B cell (primary cell): Measurements from ENCODE around the gene LMO3. TPM values are rescaled to one million over a fixed set of nuclear protein-coding genes. Genes with fewer than 3 reads are reported as not detected.

ENCODE experiments used
- ATAC-seq: fragments of 200-7000 bp; cut with Tn5 transposase; one replicate; pipeline ENCODE4 v1.10.0; 2021; ENCODE audit warnings: low read depth, mild to moderate bottlenecking, moderate number of reproducible peaks, moderate library complexity
- CTCF ChIA-PET: fragments of 350-600 bp; sonication (Branson Sonifier 250); formaldehyde crosslinking; loops from one replicate; lab custom pipeline; 2021; ENCODE audit warnings: antibody characterized with exemption, inconsistent platforms; lab: Charles Lee
- POLR2A ChIA-PET: fragments of 350-600 bp; sonication (Branson Sonifier 250); formaldehyde crosslinking; loops from one replicate; lab custom pipeline; 2021; ENCODE audit warnings: antibody characterized with exemption; lab: Charles Lee
- DNase-seq: peaks from one replicate; pipeline ENCODE4 v3.0.0; 2013
- H2AFZ ChIP-seq: 2 replicates; pipeline ENCODE4 v1.6.1; 2012; ENCODE audit warnings: mild to moderate bottlenecking, low read depth, low read length; ENCODE audit not compliant: insufficient read depth, poor library complexity, severe bottlenecking
- H3K27ac ChIP-seq, 2 donors: 1 replicate in 1 of 2; 2 replicates in 1 of 2; pipeline ENCODE4 v1.5.1; 2012 to 2013; ENCODE audit warnings: low read length in 2 of 2, mild to moderate bottlenecking in 2 of 2, moderate library complexity in 1 of 2
- H3K27me3 ChIP-seq, 4 experiments: fragments of 200-600 bp in 1 of 4; sonication (generic) in 1 of 4; replicated peaks in 1 of 4; 1 replicate in 2 of 4; 2 replicates in 2 of 4; pipeline versions ENCODE4 v1.6.1 to v1.7.0; 2013 to 2016; ENCODE audit warnings: low read length in 3 of 4, mild to moderate bottlenecking in 2 of 4, mixed read lengths in 1 of 4, moderate library complexity in 1 of 4; ENCODE audit not compliant: insufficient read depth in 4 of 4, control insufficient read depth in 3 of 4; ENCODE audit errors: control extremely low read depth in 1 of 4
- H3K36me3 ChIP-seq, 2 experiments: replicated peaks in 1 of 2; 1 replicate in 1 of 2; 2 replicates in 1 of 2; pipeline versions ENCODE4 v1.6.1 to v1.7.1; 2013; ENCODE audit warnings: low read length in 1 of 2; ENCODE audit not compliant: insufficient read depth in 2 of 2, control insufficient read depth in 1 of 2; ENCODE audit errors: control extremely low read depth in 1 of 2, extremely low read depth in 1 of 2
- H3K4me1 ChIP-seq, 2 donors: fragments of 200-600 bp in 1 of 2; sonication (generic) in 1 of 2; 1 replicate in 1 of 2; 2 replicates in 1 of 2; pipeline versions ENCODE4 v1.5.1 to v1.6.1; 2013 to 2017; ENCODE audit warnings: low read length in 2 of 2; ENCODE audit not compliant: control insufficient read depth in 2 of 2, insufficient read depth in 2 of 2
- H3K4me2 ChIP-seq: replicated peaks from 2 replicates; pipeline ENCODE3; 2012; ENCODE audit warnings: mild to moderate bottlenecking, low read depth, low read length; ENCODE audit not compliant: poor library complexity, severe bottlenecking
- H3K4me3 ChIP-seq, 5 experiments: fragments of 200-600 bp in 1 of 5; sonication (generic) in 1 of 5; 1 replicate in 3 of 5; 2 replicates in 2 of 5; pipeline versions ENCODE4 v1.5.1 to v1.7.0; 2011 to 2016; ENCODE audit warnings: low read length in 4 of 5, mild to moderate bottlenecking in 4 of 5, low read depth in 2 of 5, control low read depth in 1 of 5, moderate library complexity in 1 of 5; ENCODE audit not compliant: insufficient read depth in 1 of 5; ENCODE audit errors: control extremely low read depth in 1 of 5, extremely low read depth in 1 of 5
- H3K79me2 ChIP-seq: fragments of 200-600 bp; sonication (generic); one replicate; pipeline ENCODE4 v1.6.0; 2016; ENCODE audit warnings: low read length; ENCODE audit not compliant: control insufficient read depth, insufficient read depth
- H3K9ac ChIP-seq: fragments of 200-600 bp; sonication (generic); 2 replicates; pipeline ENCODE4 v1.6.1; 2017; ENCODE audit warnings: mild to moderate bottlenecking, low read length, moderate library complexity
- H3K9me3 ChIP-seq, 3 donors: one replicate each; pipeline versions ENCODE4 v1.6.1 to v1.7.1; 2013; ENCODE audit warnings: low read length in 2 of 3; ENCODE audit not compliant: control insufficient read depth in 2 of 3, insufficient read depth in 1 of 3; ENCODE audit errors: control extremely low read depth in 1 of 3
- H4K20me1 ChIP-seq: 2 replicates; pipeline ENCODE4 v1.6.0; 2012; ENCODE audit warnings: mild to moderate bottlenecking, low read length; ENCODE audit not compliant: insufficient read depth, control insufficient read depth, poor library complexity, severe bottlenecking
- H3K27ac Mint-ChIP-seq: one replicate; pipeline ENCODE4 v1.8.0; 2021; ENCODE audit warnings: mixed read lengths
- H3K27me3 Mint-ChIP-seq: one replicate; pipeline ENCODE4 v1.8.0; 2021; ENCODE audit warnings: mixed read lengths
- H3K4me1 Mint-ChIP-seq: one replicate; pipeline ENCODE4 v1.8.0; 2021; ENCODE audit warnings: mixed read lengths
- H3K4me3 Mint-ChIP-seq: one replicate; pipeline ENCODE4 v1.8.0; 2021; ENCODE audit warnings: mixed read lengths
- H3K9me3 Mint-ChIP-seq: one replicate; pipeline ENCODE4 v1.8.0; 2022; ENCODE audit warnings: mixed read lengths; ENCODE audit not compliant: insufficient read depth
- CTCF ChIP-seq: fragments of 200-600 bp; IDR thresholded peaks from one replicate; pipeline ENCODE4 v1.8.0; 2022; ENCODE audit warnings: antibody characterized with exemption, mild to moderate bottlenecking
- EZH2 ChIP-seq: IDR thresholded peaks from 2 replicates; pipeline ENCODE4 v1.6.1; 2012; ENCODE audit warnings: borderline replicate concordance, low read depth, mild to moderate bottlenecking, moderate library complexity, low read length; ENCODE audit not compliant: insufficient read depth, poor library complexity, severe bottlenecking
- WGBS: methylation state at CpG from one replicate; pipeline ENCODE4 v1.1.5; 2013; ENCODE audit warnings: missing lambda C conversion rate; ENCODE audit not compliant: insufficient coverage; 5-methylcytosine and 5-hydroxymethylcytosine counted together
- intact Hi-C: fragments of 100-400 bp; cut with micrococcal nuclease; formaldehyde crosslinking; loops from one replicate; pipeline ENCODE4 v1.10.0; 2022
- polyA plus RNA-seq: library from polyadenylated mRNA; depleted of rRNA; stranded (reverse); fragments of >200 nt; gene quantifications from 2 replicates; pipeline ENCODE4 v1.2.3, GENCODE V29; 2012
- total RNA-seq, 2 donors: library from RNA; stranded (reverse); fragments of 120-200 nt in 1 of 2; gene quantifications; 1 replicate in 1 of 2; 2 replicates in 1 of 2; pipeline versions ENCODE4 v1.2.3 to v1.2.4, GENCODE V29; 2013 to 2022

LMO3 gene
- total and polyA plus RNA-seq, 2 donors (not counting 1 experiment from before 2014, with no cell fraction given) = not detected

GRCh38 chr12:16506394-16506793 lies 99.6 kb downstream of the LMO3 start:
- no peaks in the 10 kb centered on the region for H3K9me3 ChIP-seq

GRCh38 chr12:16504200-16504599 lies 101.8 kb downstream of the LMO3 start:
- no peaks in the 10 kb centered on the region for H3K79me2 ChIP-seq
- Mint-ChIP-seq H3K4me1 (no peaks in the 10 kb centered on the region), H3K27ac (no peak overlapping the region), H3K9me3 (no peaks in the 10 kb centered on the region), H3K27me3 (no peaks in the 10 kb centered on the region), H3K4me3 (no peak overlapping the region)
- no peak overlapping the region for H3K9ac ChIP-seq
- H3K36me3 ChIP-seq = no peaks in the 10 kb centered on the region
- ChIA-PET POLR2A (no interaction called here), CTCF (no interaction called here)
- TF ChIP-seq CTCF = no peak
- TF ChIP-seq EZH2 = no peak
- no peak overlapping the region for H2AFZ ChIP-seq
- no peaks in the 10 kb centered on the region for H3K27me3 ChIP-seq
- H4K20me1 ChIP-seq = no peaks in the 10 kb centered on the region
- ATAC-seq = no peak
- no CpG with 5 or more reads among the region's 1 CpG for WGBS
- H3K4me2 ChIP-seq = no peak overlapping the region
- intact Hi-C loops = no loop called here
- no peak overlapping the region for H3K4me3 ChIP-seq
- H3K9me3 ChIP-seq = no peaks in the 10 kb centered on the region
- no peaks in the 10 kb centered on the region for H3K4me1 ChIP-seq
- H3K27ac ChIP-seq = no peak overlapping the region
- DNase-seq = no peak

More at GRCh38 chr12:16506394-16506793, 99.6 kb downstream of the LMO3 start:
- H3K4me2 ChIP-seq = no peak overlapping the region
- CTCF ChIA-PET = no interaction called here
- no peak overlapping the region for H3K27ac ChIP-seq
- H3K4me1 ChIP-seq = no peaks in the 10 kb centered on the region
- Mint-ChIP-seq H3K4me1 (no peaks in the 10 kb centered on the region), H3K9me3 (no peaks in the 10 kb centered on the region), H3K4me3 (no peak overlapping the region), H3K27ac (no peak overlapping the region), H3K27me3 (no peaks in the 10 kb centered on the region)
- H2AFZ ChIP-seq = no peak overlapping the region
- H3K36me3 ChIP-seq = no peaks in the 10 kb centered on the region
- no peak for TF ChIP-seq EZH2
- no peak for TF ChIP-seq CTCF
- POLR2A ChIA-PET = no interaction called here
- H3K27me3 ChIP-seq = no peaks in the 10 kb centered on the region
- intact Hi-C loops = no loop called here
- no peaks in the 10 kb centered on the region for H3K79me2 ChIP-seq
- H4K20me1 ChIP-seq = no peaks in the 10 kb centered on the region
- H3K9ac ChIP-seq = no peak overlapping the region
- ATAC-seq (no peak), DNase-seq (no peak)
- no peak overlapping the region for H3K4me3 ChIP-seq
